Measurements from ENCODE around the gene TNFRSF21. TPM values are rescaled to one million over a fixed set of nuclear protein-coding genes. Genes with fewer than 3 reads are reported as not detected.

Gene TNFRSF21
- total RNA-seq, 2 donors from 2014 or later, result 24.6 to 26.0 TPM

DNA sequence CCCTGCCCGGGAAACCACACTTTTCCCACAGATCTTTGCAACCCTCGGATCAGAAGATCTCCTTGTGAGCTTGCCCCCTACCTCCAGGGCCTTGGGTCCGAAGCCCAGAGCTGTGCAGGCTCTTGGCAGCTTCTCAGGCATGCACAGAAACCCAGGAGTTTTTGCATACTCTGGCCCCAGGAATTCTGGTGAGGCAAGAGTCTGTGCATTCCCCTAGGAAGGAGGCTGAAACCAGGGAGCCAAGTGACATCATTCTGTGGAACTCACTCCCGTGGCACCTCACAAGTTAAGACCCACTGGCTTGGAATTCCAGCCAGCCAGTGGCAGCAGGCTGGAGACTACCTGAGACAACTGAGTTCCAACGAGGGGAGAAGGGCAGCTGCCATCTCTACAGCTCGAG, 100.1 kb downstream of the TNFRSF21 start:
- TF ChIP-seq, protein P1, sequence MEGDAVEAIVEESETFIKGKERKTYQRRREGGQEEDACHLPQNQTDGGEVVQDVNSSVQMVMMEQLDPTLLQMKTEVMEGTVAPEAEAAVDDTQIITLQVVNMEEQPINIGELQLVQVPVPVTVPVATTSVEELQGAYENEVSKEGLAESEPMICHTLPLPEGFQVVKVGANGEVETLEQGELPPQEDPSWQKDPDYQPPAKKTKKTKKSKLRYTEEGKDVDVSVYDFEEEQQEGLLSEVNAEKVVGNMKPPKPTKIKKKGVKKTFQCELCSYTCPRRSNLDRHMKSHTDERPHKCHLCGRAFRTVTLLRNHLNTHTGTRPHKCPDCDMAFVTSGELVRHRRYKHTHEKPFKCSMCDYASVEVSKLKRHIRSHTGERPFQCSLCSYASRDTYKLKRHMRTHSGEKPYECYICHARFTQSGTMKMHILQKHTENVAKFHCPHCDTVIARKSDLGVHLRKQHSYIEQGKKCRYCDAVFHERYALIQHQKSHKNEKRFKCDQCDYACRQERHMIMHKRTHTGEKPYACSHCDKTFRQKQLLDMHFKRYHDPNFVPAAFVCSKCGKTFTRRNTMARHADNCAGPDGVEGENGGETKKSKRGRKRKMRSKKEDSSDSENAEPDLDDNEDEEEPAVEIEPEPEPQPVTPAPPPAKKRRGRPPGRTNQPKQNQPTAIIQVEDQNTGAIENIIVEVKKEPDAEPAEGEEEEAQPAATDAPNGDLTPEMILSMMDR (IDR thresholded peaks at IDR 0.05), result no peak
- TF ChIP-seq POLR2A (IDR thresholded peaks at IDR 0.05), result no peak
- H3K27ac ChIP-seq, result no peak overlapping the region
- no peaks in the 10 kb centered on the region for H3K36me3 ChIP-seq (replicated peaks in 1 of 2; ENCODE audit: insufficient read depth in 1 of 2, low read depth in 2 of 2)
- no peaks in the 10 kb centered on the region for H3K27me3 ChIP-seq
- H3K4me3 ChIP-seq, result no peak overlapping the region
- 48 to 83% methylated on average over 6 of the region's 6 CpGs for WGBS, 2 donors
- no peaks in the 10 kb centered on the region for H3K4me1 ChIP-seq
- no peak for DNase-seq
- no peaks in the 10 kb centered on the region for H3K9me3 ChIP-seq
- no peak for ATAC-seq
- intact Hi-C loops (cut with DNase I), result no loop called here

DNA sequence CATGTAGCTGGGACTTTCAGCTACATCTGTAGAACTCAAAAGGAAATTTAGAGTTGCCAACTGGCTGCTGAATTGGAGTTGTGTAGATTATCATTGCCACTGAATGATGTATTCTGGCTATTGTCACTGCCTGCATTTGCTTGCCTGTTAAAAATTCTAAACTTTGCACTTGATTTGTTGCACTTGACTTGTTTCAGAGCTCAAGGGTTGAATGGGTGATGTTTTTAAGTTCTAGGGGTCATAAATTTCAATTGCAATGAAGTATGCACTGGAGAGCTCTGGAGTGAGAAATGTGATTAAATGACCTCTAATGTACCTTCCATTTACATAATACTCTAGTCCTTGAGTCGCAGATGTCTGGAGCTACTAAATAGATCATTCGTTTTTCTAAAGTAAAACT, 102.4 kb downstream of the TNFRSF21 start:
- Histone ChIP-seq H3K4me1 (no peaks in the 10 kb centered on the region), H3K9me3 (no peaks in the 10 kb centered on the region), H3K4me3 (no peak overlapping the region), H3K36me3 (replicated peaks in 1 of 2; ENCODE audit: insufficient read depth in 1 of 2, low read depth in 2 of 2) (no peaks in the 10 kb centered on the region), H3K27me3 (no peaks in the 10 kb centered on the region), H3K27ac (no peak overlapping the region)
- no peak for TF ChIP-seq POLR2A (IDR thresholded peaks at IDR 0.05)
- TF ChIP-seq, protein P1 (IDR thresholded peaks at IDR 0.05), result no peak
- ATAC-seq, result no peak
- 76% methylated on average over 2 of the region's 2 CpGs for WGBS, 2 donors
- intact Hi-C loops (cut with DNase I), result no loop called here
- DNase-seq, result no peak

DNA sequence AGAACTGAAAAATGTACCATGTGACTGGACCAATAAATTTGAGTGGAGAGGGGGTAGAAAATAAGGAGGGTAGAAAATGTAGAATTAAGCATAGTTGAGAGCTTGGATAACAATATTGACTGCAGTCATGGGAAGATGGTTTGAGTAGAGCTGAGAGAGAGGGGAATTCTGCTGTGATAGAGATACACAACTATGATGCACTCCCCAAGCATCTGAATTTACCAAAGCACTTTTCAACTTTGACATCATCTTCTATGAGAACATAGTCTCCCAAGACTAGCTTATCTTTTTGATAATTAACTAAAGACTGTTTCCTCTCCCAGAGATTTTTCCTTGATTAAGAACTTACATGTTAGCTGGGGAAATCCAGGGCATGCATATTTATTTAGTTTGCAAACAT, 103.1 kb downstream of the TNFRSF21 start:
- Histone ChIP-seq H3K27me3 (no peaks in the 10 kb centered on the region), H3K36me3 (replicated peaks in 1 of 2; ENCODE audit: insufficient read depth in 1 of 2, low read depth in 2 of 2) (no peaks in the 10 kb centered on the region), H3K4me3 (no peak overlapping the region), H3K9me3 (no peaks in the 10 kb centered on the region), H3K27ac (no peak overlapping the region), H3K4me1 (no peaks in the 10 kb centered on the region)
- DNase-seq (no peak), ATAC-seq (no peak)
- intact Hi-C loops (cut with DNase I), result no loop called here
- TF ChIP-seq POLR2A (IDR thresholded peaks at IDR 0.05), result no peak
- TF ChIP-seq, protein P1 (IDR thresholded peaks at IDR 0.05), result no peak

DNA sequence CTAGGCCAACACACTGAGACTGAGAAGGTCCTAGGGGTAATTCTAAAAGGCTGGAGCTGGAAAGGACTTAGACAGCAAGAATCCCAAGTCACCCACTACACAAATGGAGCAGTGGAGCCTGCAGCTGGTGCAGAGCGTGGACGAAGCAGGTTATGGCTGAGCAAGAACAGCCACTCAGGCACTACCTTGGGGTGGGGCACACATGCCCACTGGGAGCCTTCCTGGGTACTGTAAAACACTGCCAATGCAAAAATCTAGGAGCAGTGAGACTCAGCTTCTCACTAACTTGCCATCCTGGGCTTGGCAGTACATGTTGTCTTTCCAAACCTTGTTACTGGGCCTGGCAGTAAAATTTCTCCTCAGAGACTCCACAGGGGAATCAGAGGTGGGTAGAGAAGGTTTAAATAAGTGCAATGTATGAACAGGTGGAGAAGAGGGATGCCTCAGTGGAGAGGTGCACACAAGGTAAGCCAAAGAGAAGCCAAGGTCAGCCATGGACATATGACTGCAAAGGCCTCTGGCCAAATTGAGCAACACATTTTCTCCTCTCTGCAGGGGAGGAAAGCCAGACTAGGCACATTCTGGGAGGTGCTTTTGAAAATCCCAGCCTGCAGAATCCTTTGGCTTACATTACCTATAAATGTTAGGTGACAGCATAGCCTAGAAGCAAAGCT, 105.6 kb downstream of the TNFRSF21 start:
- Histone ChIP-seq H3K4me3 (no peak overlapping the region), H3K27ac (no peak overlapping the region), H3K36me3 (replicated peaks in 1 of 2; ENCODE audit: insufficient read depth in 1 of 2, low read depth in 2 of 2) (no peaks in the 10 kb centered on the region), H3K4me1 (no peaks in the 10 kb centered on the region), H3K27me3 (no peaks in the 10 kb centered on the region), H3K9me3 (no peaks in the 10 kb centered on the region)
- intact Hi-C loops (cut with DNase I), result no loop called here
- ATAC-seq (no peak), DNase-seq (no peak)
- WGBS, 2 donors, result 50 to 77% methylated on average over 2 of the region's 2 CpGs
- TF ChIP-seq, protein P1 (IDR thresholded peaks at IDR 0.05), result no peak

DNA sequence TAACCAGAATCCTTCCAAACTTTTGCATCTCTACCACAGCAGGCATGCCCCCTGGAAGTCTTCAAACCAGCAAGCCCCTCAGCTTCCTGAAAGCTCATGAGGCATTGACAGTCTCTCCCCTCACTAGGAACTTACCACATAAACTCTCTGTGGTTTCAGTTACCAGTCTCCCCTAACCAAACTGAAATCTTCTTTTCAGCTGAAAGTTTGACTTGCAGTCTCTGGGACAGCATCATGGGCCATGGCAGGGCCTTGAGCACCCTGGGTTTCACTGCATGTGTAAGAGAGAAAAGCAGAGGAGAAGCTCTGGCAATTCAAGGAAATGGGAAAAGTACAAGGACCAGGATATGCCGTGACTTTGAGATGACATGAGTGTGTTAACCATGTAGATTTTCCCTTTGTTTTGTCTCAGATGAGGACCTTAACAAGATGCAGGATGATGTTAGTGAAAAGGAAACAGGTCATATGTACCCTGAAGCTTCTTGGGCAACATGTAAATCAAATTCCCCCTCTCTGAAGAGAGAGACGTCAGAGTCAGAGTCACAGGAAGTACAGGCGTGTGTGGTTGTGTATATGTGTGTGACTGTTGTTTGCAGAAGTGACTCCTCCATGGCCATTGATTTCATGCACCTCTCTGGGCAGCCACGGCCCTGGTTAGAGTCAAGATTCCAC, 106.3 kb downstream of the TNFRSF21 start:
- Histone ChIP-seq H3K36me3 (replicated peaks in 1 of 2; ENCODE audit: insufficient read depth in 1 of 2, low read depth in 2 of 2) (no peaks in the 10 kb centered on the region), H3K9me3 (no peaks in the 10 kb centered on the region), H3K27me3 (no peaks in the 10 kb centered on the region), H3K4me1 (no peaks in the 10 kb centered on the region), H3K4me3 (no peak overlapping the region), H3K27ac (no peak overlapping the region)
- 73 to 94% methylated on average over 4 of the region's 4 CpGs for WGBS, 2 donors
- DNase-seq, result peak in 1 of 4 donors; percentile 10
- no peak for ATAC-seq
- intact Hi-C loops (cut with DNase I), result no loop called here
- TF ChIP-seq, protein P1 (IDR thresholded peaks at IDR 0.05), result no peak
- no peak for TF ChIP-seq POLR2A (IDR thresholded peaks at IDR 0.05)

All from body of pancreas (tissue), 4 donors.